KG1 (cell line): ENCODE data around the gene MSL1.
A peak's percentile ranks its signal among the peaks of the same experiment; 100 is the strongest.

ENCODE experiments used
- DNase-seq: peaks from one replicate; lab custom pipeline; 2025; lab: John Stamatoyannopoulos, UW

Gene MSL1

GRCh38 chr17:40090237-40091119 is 31.3 kb upstream of the MSL1 start:
- no peak for DNase-seq

- no peak for DNase-seq
Observed at GRCh38 chr17:40091691-40092397, 29.9 kb upstream of the MSL1 start.

GRCh38 chr17:40092581-40092980 is 29.2 kb upstream of the MSL1 start:
- DNase-seq = no peak

- DNase-seq = no peak
Observed at GRCh38 chr17:40093005-40093579, 28.7 kb upstream of the MSL1 start.

- DNase-seq = no peak
Observed at GRCh38 chr17:40093580-40094201, 28.1 kb upstream of the MSL1 start.

- no peak for DNase-seq
Observed at GRCh38 chr17:40094874-40095273, 26.9 kb upstream of the MSL1 start.

GRCh38 chr17:40095351-40095943 is 26.3 kb upstream of the MSL1 start:
- DNase-seq = no peak

- DNase-seq = no peak
Observed at GRCh38 chr17:40095944-40096791, 25.6 kb upstream of the MSL1 start.

- DNase-seq = no peak
Observed at GRCh38 chr17:40097087-40097486, 24.7 kb upstream of the MSL1 start.

GRCh38 chr17:40097931-40098845 is 23.6 kb upstream of the MSL1 start:
- no peak for DNase-seq

- peak; percentile 88 for DNase-seq
Observed at GRCh38 chr17:40098846-40099618, 22.7 kb upstream of the MSL1 start.

GRCh38 chr17:40099619-40100418 is 22.0 kb upstream of the MSL1 start:
- DNase-seq = no peak

- no peak for DNase-seq
Observed at GRCh38 chr17:40100419-40100668, 21.4 kb upstream of the MSL1 start, which contains the start of gene NR1D1. Gene NR1D1, minus strand, starts transcription at chr17:40100589. Its CDS starts 495 bp downstream, at chr17:40100094.

- peak; percentile 74 for DNase-seq
Observed at GRCh38 chr17:40100669-40101366, 21.0 kb upstream of the MSL1 start.

GRCh38 chr17:40101367-40102210 is 20.2 kb upstream of the MSL1 start:
- DNase-seq = no peak

GRCh38 chr17:40103071-40103661 is 18.6 kb upstream of the MSL1 start:
- no peak for DNase-seq

- no peak for DNase-seq
Observed at GRCh38 chr17:40103688-40104087, 18.1 kb upstream of the MSL1 start.
